NCI-H82 (cell line): ENCODE results near the gene GOLGA8S.
"Not testable (repeated sequence)": the region's sequence is repeated elsewhere in the genome, so short reads cannot be mapped to it uniquely, and the experiment has no call there.

Experiments used
- DNase-seq: peaks from one replicate; lab custom pipeline; 2025; lab: John Stamatoyannopoulos, UW

GOLGA8S gene

GRCh38 chr15:23397779-23398178 is 43.2 kb downstream of the GOLGA8S start:
- no peak for DNase-seq

- not testable (repeated sequence) for DNase-seq
Measured at GRCh38 chr15:23398357-23398756, 43.8 kb downstream of the GOLGA8S start.

GRCh38 chr15:23399207-23399606 is 44.7 kb downstream of the GOLGA8S start:
- DNase-seq: not testable (repeated sequence)

- no peak for DNase-seq
Measured at GRCh38 chr15:23401627-23402026, 47.1 kb downstream of the GOLGA8S start.

GRCh38 chr15:23402140-23402539 is 47.6 kb downstream of the GOLGA8S start:
- DNase-seq: no peak

GRCh38 chr15:23402544-23402943 is 48.0 kb downstream of the GOLGA8S start:
- DNase-seq: no peak

- no peak for DNase-seq
Measured at GRCh38 chr15:23403550-23403949, 49.0 kb downstream of the GOLGA8S start.

GRCh38 chr15:23411841-23412240 is 57.3 kb downstream of the GOLGA8S start:
- no peak for DNase-seq

- DNase-seq: not testable (repeated sequence)
Measured at GRCh38 chr15:23412881-23413600, 58.5 kb downstream of the GOLGA8S start.
